Measurements from ENCODE around the gene KNTC1.
"Not testable (repeated sequence)": the region's sequence is repeated elsewhere in the genome, so short reads cannot be mapped to it uniquely, and the experiment has no call there.

The KNTC1 gene

GRCh38 chr12:122569288-122569687, 42.2 kb downstream of the KNTC1 start:
- no peak for DNase-seq

GRCh38 chr12:122570006-122570405, 43.0 kb downstream of the KNTC1 start:
- DNase-seq, result not testable (repeated sequence)

GRCh38 chr12:122571821-122572220, 44.8 kb downstream of the KNTC1 start:
- no peak for DNase-seq

- DNase-seq, result not testable (repeated sequence)
These were observed 56.2 kb downstream of the KNTC1 start for GRCh38 chr12:122583294-122583693.

GRCh38 chr12:122584177-122584863, 57.3 kb downstream of the KNTC1 start:
- no peak for DNase-seq

GRCh38 chr12:122590990-122591389, 63.9 kb downstream of the KNTC1 start:
- no peak for DNase-seq

GRCh38 chr12:122591966-122592365, 64.9 kb downstream of the KNTC1 start:
- not testable (repeated sequence) for DNase-seq

GRCh38 chr12:122592543-122592942, 65.5 kb downstream of the KNTC1 start:
- DNase-seq, result not testable (repeated sequence)

- DNase-seq, result no peak
These were observed 66.9 kb downstream of the KNTC1 start for GRCh38 chr12:122593910-122594309.

- DNase-seq, result no peak
These were observed 69.8 kb downstream of the KNTC1 start for GRCh38 chr12:122596838-122597237.

- no peak for DNase-seq
These were observed 75.4 kb downstream of the KNTC1 start for GRCh38 chr12:122602456-122602855.

GRCh38 chr12:122604993-122605392, 77.9 kb downstream of the KNTC1 start:
- no peak for DNase-seq

- DNase-seq, result no peak
These were observed 82.7 kb downstream of the KNTC1 start for GRCh38 chr12:122609732-122610131.

- no peak for DNase-seq
These were observed 83.2 kb downstream of the KNTC1 start for GRCh38 chr12:122610207-122610606.

GRCh38 chr12:122610911-122611310, 83.9 kb downstream of the KNTC1 start:
- no peak for DNase-seq

- DNase-seq, result no peak
These were observed 87.8 kb downstream of the KNTC1 start for GRCh38 chr12:122614839-122615238.

GRCh38 chr12:122615780-122616179, 88.7 kb downstream of the KNTC1 start:
- DNase-seq, result no peak

- no peak for DNase-seq
These were observed 108.4 kb downstream of the KNTC1 start for GRCh38 chr12:122635471-122635870.

- no peak for DNase-seq
These were observed 116.3 kb downstream of the KNTC1 start for GRCh38 chr12:122643207-122643805.

- DNase-seq, result peak; percentile 34
These were observed 119.6 kb downstream of the KNTC1 start for GRCh38 chr12:122646517-122647217.

GRCh38 chr12:122651520-122652224, 124.6 kb downstream of the KNTC1 start:
- DNase-seq, result no peak

- not testable (repeated sequence) for DNase-seq
These were observed 126.2 kb downstream of the KNTC1 start for GRCh38 chr12:122653291-122653690.

GRCh38 chr12:122656298-122656697, 129.2 kb downstream of the KNTC1 start:
- no peak for DNase-seq

Measured in activated gamma-delta T cell treated with Interleukin-2 at 50 U/mL for 16 hours (primary cell).